ENCODE measurements around the gene CORT.
"Not testable (repeated sequence)": the region's sequence is repeated elsewhere in the genome, so short reads cannot be mapped to it uniquely, and the experiment has no call there.

CORT gene

GRCh38 chr1:10456048-10456447, 6.2 kb downstream of the CORT start:
- Histone ChIP-seq H3K4me2 (no peak overlapping the region), H3K9ac (no peak overlapping the region), H2AFZ (ENCODE audit: low read depth) (no peak overlapping the region), H3K36me3 (ENCODE audit: insufficient read depth) (no peaks in the 10 kb centered on the region), H3K79me2 (ENCODE audit: insufficient read depth, low read depth) (no peaks in the 10 kb centered on the region), H3K4me3 (IDR thresholded peaks at IDR 0.05; ENCODE audit: insufficient read depth, low read depth, low read length) (no peak overlapping the region), H3K4me1 (ENCODE audit: low read depth, poor library complexity, severe bottlenecking) (peaks cover 30% of the 10 kb centered on the region), H3K27ac (no peak overlapping the region), H4K20me1 (ENCODE audit: insufficient read depth) (no peaks in the 10 kb centered on the region), H3K27me3 (ENCODE audit: insufficient read depth, low read depth) (no peaks in the 10 kb centered on the region)
- no peak for TF ChIP-seq CTCF (conservative IDR thresholded peaks at IDR 0.05; ENCODE audit: low read depth, low read length)

DNA sequence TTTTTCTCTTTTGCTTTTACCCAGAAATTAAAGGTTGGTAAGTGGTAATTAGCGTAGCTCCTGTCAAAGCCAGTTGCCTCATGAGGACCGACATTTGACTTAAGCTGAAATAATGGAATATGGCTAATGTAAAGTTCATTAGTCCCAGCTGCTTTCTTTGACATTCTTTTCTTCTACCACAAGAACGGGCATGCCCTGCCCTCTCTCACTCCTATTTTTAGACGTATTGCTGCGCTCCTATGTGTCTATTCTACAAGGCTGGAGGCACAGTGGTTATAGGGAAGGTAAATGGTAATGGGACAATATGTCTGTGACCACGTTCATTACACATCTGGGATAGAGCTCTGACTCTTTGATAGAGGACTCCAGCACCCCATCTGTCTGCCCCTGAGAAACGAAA, 6.8 kb downstream of the CORT start:
- Histone ChIP-seq H2AFZ (ENCODE audit: low read depth) (no peak overlapping the region), H3K27ac (no peak overlapping the region), H3K9ac (no peak overlapping the region), H3K36me3 (ENCODE audit: insufficient read depth) (no peaks in the 10 kb centered on the region), H3K27me3 (ENCODE audit: insufficient read depth, low read depth) (no peaks in the 10 kb centered on the region), H3K79me2 (ENCODE audit: insufficient read depth, low read depth) (no peaks in the 10 kb centered on the region), H3K4me2 (no peak overlapping the region), H4K20me1 (ENCODE audit: insufficient read depth) (no peaks in the 10 kb centered on the region), H3K4me3 (IDR thresholded peaks at IDR 0.05; ENCODE audit: insufficient read depth, low read depth, low read length) (no peak overlapping the region), H3K4me1 (ENCODE audit: low read depth, poor library complexity, severe bottlenecking) (peaks cover 30% of the 10 kb centered on the region)
- no peak for TF ChIP-seq CTCF (conservative IDR thresholded peaks at IDR 0.05; ENCODE audit: low read depth, low read length)

DNA sequence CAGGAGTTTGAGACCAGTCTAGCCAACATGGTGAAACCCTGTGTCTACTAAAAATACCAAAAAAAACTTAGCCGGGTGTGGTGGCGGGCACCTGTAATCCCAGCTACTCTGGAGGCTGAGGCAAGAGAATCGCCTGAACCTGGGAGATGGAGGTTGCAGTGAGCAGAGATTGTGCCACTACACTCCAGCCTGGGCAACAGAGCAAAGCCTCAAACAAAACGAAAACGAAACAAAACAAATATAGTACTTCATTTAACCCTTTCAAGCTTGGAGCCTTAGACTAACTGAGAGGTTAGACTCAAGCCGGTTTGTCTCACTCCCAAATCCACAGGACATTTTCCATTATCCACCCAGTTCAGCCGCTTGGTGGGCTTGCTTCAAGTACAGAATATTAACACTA, 7.6 kb downstream of the CORT start:
- not testable (repeated sequence) for H3K4me3 ChIP-seq (IDR thresholded peaks at IDR 0.05; ENCODE audit: insufficient read depth, low read depth, low read length); H4K20me1 ChIP-seq (ENCODE audit: insufficient read depth); H3K79me2 ChIP-seq (ENCODE audit: insufficient read depth, low read depth); H3K36me3 ChIP-seq (ENCODE audit: insufficient read depth); H3K9ac ChIP-seq; H3K27ac ChIP-seq; H2AFZ ChIP-seq (ENCODE audit: low read depth); H3K27me3 ChIP-seq (ENCODE audit: insufficient read depth, low read depth)
- H3K4me2 ChIP-seq: peak overlapping the region; percentile 26; the same call in 1 of the 2 replicates
- H3K4me1 ChIP-seq (ENCODE audit: low read depth, poor library complexity, severe bottlenecking): peaks cover 30% of the 10 kb centered on the region

- no peak for TF ChIP-seq CTCF (conservative IDR thresholded peaks at IDR 0.05; ENCODE audit: low read depth, low read length)
- Histone ChIP-seq H2AFZ (ENCODE audit: low read depth) (no peak overlapping the region), H3K27ac (no peak overlapping the region), H3K4me1 (ENCODE audit: low read depth, poor library complexity, severe bottlenecking) (peaks cover 30% of the 10 kb centered on the region), H3K9ac (no peak overlapping the region), H3K27me3 (ENCODE audit: insufficient read depth, low read depth) (no peaks in the 10 kb centered on the region), H3K4me2 (peak overlapping the region; percentile 26; the same call in 1 of the 2 replicates), H4K20me1 (ENCODE audit: insufficient read depth) (no peaks in the 10 kb centered on the region), H3K36me3 (ENCODE audit: insufficient read depth) (0 out of 2 replicates have a peak, but pooled peaks cover 5% of the 10 kb centered on the region), H3K4me3 (IDR thresholded peaks at IDR 0.05; ENCODE audit: insufficient read depth, low read depth, low read length) (no peak overlapping the region), H3K79me2 (ENCODE audit: insufficient read depth, low read depth) (no peaks in the 10 kb centered on the region)
These were observed 8.0 kb downstream of the CORT start for GRCh38 chr1:10457875-10458274.

- TF ChIP-seq CTCF (conservative IDR thresholded peaks at IDR 0.05; ENCODE audit: low read depth, low read length): no peak
- H2AFZ ChIP-seq (ENCODE audit: low read depth): no peak overlapping the region
- H3K9ac ChIP-seq: no peak overlapping the region
- H4K20me1 ChIP-seq (ENCODE audit: insufficient read depth): no peaks in the 10 kb centered on the region
- 0 out of 2 replicates have a peak, but pooled peaks cover 8% of the 10 kb centered on the region for H3K36me3 ChIP-seq (ENCODE audit: insufficient read depth)
- no peak overlapping the region for H3K4me3 ChIP-seq (IDR thresholded peaks at IDR 0.05; ENCODE audit: insufficient read depth, low read depth, low read length)
- H3K27ac ChIP-seq: peak overlapping the region; percentile 16; the same call in 1 of the 2 replicates
- H3K4me2 ChIP-seq: peak overlapping the region; percentile 6; the same call in 1 of the 2 replicates
- no peaks in the 10 kb centered on the region for H3K27me3 ChIP-seq (ENCODE audit: insufficient read depth, low read depth)
- peaks cover 30% of the 10 kb centered on the region for H3K4me1 ChIP-seq (ENCODE audit: low read depth, poor library complexity, severe bottlenecking)
- H3K79me2 ChIP-seq (ENCODE audit: insufficient read depth, low read depth): no peaks in the 10 kb centered on the region
These were observed 9.4 kb downstream of the CORT start for GRCh38 chr1:10459184-10459583.
